GM18868 (cell line): ENCODE data around the gene CYP4F8.
"Not testable (repeated sequence)": the region's sequence is repeated elsewhere in the genome, so short reads cannot be mapped to it uniquely, and the experiment has no call there.

Source experiments
- ATAC-seq: cut with Tn5 transposase; IDR thresholded peaks from one replicate; pipeline ENCODE4 v1.9.1; 2021; ENCODE audit warnings: mild to moderate bottlenecking, moderate library complexity; ENCODE audit not compliant: unreplicated experiment

CYP4F8 gene, protein sequence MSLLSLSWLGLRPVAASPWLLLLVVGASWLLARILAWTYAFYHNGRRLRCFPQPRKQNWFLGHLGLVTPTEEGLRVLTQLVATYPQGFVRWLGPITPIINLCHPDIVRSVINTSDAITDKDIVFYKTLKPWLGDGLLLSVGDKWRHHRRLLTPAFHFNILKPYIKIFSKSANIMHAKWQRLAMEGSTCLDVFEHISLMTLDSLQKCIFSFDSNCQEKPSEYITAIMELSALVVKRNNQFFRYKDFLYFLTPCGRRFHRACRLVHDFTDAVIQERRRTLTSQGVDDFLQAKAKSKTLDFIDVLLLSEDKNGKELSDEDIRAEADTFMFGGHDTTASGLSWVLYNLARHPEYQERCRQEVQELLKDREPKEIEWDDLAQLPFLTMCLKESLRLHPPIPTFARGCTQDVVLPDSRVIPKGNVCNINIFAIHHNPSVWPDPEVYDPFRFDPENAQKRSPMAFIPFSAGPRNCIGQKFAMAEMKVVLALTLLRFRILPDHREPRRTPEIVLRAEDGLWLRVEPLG

DNA sequence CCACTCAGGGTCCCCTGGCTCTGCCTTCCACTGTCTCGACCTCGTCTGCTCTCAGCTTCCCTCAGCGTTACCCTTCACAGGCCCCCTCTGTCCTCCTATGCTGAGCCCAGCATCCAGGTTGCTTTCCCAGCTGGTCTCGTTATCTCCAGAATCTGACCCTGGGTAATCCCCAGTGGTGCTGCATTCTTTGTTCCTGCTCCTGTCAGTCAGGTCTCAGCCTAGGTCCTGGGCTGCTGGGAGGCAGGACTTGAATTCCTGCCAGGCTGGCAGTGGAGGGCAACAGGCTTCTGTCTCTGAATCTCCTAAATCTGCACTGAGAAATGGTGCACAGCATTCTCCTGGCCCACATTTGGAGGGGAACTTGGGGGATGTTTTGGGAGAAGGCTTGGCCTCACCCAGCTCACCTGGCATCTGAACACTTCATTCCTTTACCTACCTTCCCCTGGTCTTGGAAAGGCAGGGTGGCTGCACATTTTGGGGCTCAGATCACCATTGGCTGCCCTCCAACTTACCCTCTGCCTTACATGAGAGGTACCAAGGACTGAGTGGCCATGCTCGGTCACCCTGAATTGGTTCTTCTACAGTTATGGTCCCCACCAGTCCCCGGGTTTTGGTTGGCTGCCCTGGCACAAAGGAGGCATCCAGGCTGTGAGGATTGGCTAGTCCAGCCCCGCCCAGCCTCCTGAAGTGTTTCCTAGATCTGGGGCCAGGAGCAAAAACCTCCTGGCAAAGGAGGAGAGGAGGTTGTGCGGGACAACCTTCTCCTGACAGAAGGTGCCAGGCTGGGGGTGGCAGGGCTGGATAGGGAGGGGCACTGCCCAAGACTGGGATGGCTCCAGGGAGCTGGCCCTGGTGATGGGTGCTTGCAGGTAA lies at the start of gene CYP4F8:
TSS of gene CYP4F8 (plus strand) at position 712 of the 873 bp plus-strand sequence. CDS start 399 bp downstream, outside the sequence.
- no peak for ATAC-seq

DNA sequence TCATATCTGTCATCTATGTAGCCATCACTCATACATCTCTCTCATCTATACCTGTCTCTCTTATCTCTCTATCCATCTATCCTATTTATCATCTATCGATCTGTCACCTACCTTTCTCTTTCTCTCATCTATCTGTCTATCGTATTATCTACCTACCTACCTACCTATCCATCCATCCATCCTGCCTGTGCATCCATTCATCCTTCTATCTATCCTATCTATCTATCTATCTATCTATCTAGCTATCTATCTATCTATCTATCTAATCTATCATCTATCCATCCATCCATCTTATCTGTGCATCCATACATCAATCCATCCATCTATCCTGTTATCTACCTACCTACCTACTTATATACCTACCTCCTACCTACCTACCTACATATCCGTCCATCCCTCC lies 44.6 kb upstream of the CYP4F8 start:
- ATAC-seq: no peak

DNA sequence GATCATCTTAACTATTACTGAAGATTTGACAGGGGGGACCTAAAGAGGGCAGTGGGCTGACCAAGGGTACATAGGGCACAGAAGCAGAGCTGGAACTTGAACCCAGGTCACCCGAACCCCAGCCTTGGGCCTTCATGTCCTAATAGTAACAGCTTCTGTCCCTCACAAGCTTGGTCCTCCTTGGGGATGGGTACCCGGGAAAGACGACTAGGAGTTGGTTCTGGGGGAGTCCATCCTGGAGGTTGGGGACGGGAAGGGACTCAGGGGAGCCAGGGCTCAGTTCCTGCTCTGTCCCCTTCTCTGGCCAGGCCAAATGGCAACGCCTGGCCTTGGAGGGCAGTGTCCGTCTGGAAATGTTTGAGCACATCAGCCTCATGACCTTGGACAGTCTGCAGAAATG lies 39.6 kb upstream of the CYP4F8 start:
- no peak for ATAC-seq

DNA sequence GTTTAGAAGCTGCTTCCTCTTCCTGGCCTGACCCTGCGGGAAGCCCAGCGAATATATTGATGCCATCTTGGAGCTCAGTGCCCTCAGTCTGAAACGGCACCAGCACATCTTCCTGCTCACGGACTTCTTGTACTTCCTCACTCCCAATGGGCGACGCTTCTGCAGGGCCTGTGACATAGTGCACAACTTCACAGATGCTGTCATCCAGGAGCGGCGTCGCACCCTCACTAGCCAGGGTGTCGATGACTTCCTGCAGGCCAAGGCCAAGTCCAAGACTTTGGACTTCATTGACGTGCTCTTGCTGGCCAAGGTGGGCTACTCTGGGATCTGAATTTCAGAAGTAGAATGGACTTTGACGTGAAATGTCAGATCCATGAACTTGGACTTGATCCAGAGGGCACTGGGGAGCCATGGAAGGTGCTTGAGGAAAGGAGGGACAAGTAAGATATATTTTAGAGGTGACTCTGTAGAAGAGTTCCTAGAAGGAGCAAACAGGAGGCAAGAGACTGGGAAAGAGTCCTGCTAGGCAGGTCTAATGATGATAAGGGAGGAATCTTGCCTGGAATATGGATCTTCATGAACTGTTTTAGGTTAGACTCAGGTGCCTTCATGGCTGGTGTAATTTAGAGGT lies 38.4 kb upstream of the CYP4F8 start:
- no peak for ATAC-seq

DNA sequence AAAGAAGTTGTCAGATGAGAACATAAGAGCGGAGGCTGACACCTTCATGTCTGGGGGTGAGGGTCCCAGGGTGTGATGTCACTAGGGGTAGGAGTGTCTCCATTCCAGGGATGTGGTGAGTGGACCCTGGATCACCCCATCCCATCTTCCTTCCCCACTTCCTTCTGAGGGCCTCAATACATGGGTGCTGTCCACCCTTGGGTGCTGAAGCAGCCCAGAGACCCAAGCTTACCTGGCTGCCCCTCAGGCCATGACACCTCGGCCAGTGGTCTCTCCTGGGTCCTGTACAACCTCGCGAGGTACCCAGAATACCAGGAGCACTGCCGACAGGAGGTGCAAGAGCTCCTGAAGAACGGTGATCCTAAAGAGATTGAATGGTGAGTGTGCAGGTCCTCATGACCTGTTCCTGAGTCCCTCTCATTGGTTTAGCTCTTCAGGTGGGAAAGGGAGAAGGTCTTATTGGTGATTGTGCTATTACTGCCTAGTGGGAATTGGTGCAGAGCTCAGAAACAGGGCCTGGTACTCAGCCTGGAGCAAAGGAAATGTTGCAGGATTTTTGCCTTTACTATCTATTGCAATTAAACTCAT lies 37.7 kb upstream of the CYP4F8 start:
- ATAC-seq: no peak

DNA sequence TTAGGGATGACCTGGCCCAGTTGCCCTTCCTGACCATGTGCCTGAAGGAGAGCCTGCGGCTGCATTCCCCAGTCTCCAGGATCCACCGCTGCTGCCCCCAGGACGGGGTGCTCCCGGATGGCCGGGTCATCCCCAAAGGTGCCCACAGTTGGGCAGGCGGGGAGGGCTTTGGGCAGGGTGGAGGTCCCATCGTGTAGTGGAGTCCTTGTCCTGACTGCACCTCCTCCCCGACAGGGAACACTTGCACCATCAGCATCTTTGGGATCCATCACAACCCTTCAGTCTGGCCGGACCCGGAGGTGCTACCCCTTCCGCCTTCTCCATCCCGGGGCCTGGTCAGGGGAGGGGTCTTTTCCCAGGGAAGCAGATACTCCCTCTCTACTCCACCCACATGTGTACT lies 31.7 kb upstream of the CYP4F8 start:
- no peak for ATAC-seq

DNA sequence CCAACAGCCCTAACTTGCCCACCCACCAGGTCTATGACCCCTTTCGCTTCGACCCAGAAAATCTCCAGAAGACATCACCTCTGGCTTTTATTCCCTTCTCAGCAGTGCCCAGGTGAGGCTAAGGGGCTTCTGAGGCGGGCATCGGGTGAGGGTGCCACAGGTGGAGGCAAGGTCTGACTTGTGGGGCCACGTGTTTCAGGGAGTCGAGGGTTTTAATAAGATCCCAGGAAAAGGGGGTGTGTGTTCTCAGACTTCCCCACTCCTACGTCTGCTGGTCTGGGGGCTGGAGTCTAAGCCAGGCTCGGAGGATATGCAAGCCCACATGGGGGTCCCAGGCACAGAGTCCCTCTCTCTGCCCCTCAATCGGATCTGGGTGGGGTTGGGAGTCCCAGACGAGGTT lies 30.9 kb upstream of the CYP4F8 start:
- no peak for ATAC-seq

DNA sequence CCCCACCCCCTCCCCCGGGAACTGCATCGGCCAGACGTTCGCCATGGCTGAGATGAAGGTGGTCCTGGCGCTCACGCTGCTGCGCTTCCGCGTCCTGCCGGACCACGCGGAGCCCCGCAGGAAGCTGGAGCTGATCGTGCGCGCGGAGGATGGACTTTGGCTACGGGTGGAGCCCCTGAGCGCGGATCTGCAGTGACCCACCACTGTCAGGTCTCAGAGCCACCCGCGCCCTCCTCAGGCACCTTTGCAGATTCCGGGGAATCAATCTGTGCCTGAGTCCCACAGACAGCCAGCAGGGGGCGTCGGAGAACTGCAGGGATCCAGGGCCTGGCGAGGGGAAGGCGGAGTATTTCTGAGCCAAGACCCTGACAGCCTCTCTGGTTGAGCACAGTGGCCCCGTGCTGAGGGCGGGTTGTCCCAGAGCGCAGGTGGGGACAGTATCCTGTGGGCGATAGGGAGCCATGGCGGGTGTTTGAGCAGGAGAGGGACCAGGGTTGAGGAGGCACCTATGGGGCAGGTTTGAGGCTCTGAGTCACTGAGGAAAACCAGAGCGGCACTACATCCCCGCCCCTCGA lies 30.4 kb upstream of the CYP4F8 start:
- ATAC-seq: no peak

DNA sequence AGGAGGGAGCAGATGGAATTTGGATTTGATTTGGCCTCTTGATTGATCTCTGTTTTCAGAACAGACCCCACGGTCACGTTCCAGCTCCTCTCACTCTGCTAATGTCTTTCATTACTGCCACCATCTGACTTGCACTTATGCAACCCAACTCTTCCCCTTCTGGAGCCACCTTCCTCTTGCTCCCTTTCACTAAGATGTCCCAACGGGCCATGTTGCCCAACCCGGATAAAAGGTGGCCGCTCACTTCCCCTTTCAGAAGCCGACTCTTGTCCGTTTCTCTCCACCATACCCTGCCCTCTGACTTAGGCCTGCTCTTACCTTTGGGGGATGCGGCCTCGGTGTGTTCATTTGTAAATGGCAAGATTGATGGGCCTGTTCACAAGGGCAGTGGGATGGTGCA lies 27.4 kb upstream of the CYP4F8 start:
- ATAC-seq: no peak

DNA sequence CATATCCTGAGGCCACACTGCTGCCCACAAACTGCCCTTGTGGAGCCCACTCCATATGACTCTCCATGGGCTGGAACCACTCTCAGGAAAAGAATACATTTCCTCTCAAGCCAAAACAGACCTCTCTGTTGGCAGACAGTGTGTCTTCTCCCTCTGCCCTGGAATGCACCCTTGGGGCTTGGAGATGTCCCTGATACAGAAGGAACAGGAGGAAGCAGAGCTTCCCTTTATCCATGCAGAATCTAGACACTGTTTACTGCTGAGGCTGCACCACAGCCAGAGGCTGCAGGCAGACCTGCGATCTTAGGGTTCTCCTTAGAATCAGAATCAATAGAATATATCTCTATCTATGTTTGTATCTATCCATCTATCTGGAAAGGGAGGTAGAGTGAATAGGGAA lies 26.8 kb upstream of the CYP4F8 start:
- no peak for ATAC-seq

DNA sequence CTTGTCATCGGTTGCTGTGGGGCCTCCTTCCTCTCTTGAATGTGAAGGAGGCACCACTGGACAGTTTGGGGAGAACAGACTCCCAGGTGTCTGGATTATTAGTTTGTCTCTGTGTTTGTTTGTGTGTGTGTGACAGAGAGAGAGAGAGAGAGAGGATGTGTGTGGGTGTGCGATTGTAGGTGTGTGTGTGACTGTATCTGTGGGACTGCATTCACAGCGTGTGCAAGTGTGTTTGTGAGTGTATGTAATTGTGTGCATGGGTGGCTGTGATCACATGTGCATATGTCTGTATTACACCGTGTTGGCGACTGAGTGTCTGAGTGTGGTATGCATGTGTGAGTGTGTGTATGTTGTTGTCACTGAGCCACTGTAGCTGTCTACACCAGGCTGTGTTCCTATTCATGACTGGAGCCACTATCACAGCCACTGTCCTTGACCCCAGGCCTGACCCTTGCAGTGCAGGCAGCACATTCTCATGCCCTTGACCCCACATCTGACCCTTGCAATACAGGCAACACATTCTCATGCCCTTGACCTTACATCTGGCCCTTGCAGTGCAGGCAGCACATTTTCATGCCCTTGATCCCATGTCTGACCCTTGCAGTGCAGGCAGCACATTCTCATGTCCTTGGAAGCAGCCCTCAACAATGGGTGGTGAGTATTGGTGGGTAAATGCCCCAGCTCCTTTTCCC lies 25.1 kb upstream of the CYP4F8 start:
- ATAC-seq: no peak

DNA sequence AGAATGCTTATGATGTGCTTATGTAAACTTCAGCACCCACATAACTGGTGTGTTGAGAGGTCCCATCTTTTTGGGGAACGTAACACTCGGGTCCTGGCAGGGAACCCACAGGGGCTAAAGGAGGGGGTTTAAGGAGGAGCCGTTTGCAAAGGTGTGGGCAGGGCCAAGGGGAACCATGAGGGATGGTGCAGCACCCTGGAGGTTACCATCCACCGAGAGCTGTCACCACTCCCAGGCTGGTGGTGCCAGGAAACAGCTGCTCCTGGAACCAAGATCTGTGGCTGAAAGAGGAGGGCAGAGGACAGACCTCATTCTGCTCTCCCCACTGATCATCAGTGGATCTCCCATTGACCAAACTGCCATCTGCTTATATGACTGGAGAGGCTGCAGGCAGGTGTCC lies 23.2 kb upstream of the CYP4F8 start:
- ATAC-seq: no peak

DNA sequence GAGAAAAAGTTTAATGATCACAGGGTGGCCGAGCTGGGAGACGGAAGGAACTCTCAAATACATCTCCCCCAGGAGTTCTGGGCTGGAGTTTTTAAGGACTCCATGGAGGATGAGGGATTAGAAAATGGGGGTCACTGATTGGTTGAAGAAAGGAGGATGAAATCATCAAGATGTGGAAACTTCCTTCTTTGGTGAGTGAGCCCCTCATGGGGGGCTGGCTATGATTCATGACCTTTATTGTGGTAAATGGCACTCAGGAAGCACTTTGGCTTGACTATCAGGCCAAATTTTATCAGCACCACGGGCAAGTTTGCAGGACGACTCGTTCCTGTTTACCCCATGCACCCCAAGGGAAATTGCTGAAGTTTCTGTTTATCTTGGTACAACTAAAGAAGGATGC lies 22.5 kb upstream of the CYP4F8 start:
- not testable (repeated sequence) for ATAC-seq

DNA sequence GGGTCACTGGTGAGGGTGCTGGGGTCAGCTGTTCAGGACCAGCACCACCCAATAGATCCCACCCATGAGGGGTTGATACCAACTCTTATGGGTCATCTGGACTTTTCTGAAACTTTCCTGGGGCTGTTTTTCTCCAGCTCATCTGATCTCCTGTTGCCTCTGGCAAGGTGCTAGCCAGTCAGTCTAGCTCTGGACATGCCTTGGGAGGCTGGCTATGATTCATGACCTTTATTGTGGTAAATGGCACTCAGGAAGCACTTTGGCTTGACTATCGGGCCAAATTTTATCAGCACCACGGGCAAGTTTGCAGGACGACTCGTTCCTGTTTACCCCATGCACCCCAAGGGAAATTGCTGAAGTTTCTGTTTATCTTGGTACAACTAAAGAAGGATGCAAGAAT lies 21.3 kb upstream of the CYP4F8 start:
- not testable (repeated sequence) for ATAC-seq

DNA sequence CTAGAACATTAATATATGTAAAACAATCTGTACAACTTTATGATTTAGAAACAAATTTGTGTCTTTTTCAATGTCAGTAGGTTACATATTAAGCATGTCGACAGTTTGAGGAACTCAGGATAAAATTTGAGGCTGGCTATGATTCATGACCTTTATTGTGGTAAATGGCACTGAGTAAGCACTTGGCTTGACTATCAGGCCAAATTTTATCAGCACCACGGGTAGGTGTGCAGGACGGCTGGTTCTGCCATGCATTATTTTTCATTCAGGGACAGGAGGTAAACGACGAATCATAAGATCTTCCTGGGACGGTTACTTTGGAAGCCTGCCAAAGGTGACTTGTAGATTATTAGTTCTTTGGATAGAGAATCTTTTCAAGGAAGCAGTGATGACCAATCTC lies 19.9 kb upstream of the CYP4F8 start:
- no peak for ATAC-seq

DNA sequence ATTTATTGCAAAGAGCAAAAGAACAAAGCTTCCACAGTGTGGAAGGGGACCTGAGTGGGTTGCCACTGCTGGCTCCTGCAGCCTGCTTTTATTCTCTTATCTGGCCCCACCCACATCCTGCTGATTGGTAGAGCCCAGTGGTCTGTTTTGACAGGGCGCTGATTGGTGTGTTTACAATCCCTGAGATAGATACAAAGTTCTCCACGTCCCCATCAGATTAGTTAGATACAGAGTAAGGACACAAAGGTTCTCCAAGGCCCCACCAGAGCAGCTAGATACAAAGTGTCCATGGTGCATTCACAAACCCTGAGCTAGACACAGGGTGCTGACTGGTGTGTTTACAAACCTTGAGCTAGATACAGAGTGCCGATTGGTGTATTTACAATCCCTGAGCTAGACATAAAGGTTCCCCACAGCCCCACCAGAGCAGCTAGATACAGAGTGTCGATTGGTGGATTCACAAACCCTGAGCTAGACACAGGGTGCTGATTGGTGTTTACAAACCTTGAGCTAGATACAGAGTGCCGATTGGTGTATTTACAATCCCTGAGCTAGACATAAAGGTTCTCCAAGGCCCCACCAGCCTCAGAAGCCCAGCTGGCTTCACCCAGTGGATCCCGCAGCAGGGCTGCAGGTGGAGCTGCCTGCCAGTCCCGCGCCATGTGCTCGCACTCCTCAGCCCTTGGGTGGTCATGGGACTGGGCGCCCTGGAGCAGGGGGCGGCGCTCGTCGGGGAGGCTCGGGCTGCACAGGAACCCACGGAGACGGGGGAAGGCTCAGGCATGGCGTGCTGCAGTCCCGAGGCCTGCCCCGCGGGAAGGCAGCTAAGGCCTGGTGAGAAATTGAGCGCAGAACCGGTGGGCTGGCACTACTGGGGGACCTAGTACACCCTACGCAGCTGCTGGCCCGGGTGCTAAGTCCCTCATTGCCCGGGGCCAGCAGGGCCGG lies 6.8 kb upstream of the CYP4F8 start:
- not testable (repeated sequence) for ATAC-seq

DNA sequence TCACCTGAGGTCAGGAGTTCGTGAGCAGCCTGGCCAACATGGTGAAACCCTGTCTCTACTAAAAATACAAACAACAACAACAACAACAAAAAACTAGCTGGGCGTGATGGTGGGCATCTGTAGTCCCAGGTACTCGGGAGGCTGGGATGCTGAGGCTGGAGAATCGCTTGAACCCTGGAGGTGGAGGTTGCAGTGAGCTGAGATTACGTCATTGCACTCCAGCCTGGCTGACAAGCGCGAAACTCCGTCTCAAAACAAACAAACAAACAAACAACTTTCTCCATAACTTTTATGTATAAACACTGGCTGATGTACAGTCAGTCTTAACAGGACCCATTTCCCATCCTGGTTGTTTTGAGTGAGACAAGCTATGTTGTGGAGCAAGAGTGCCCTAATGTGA lies 5.8 kb upstream of the CYP4F8 start:
- ATAC-seq: no peak

DNA sequence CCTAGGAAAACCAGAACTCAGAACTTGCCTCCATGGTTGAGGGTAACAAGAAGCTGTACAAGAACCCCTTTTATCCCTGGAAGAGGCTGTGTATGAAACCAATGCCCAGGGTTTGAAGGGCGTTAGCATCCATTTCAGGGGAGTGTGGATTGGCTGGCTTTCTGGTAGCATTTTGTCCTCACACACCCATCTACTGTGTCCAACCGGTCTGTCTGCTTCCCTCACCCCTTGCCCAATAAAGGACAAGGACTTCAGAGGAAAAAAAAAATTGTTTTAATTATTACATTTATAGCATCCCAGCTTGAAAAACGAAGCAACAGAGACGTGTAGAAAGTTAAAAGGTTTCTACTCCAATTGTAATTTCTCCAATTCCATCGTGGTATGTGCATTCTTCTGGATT lies 2.7 kb upstream of the CYP4F8 start:
- no peak for ATAC-seq

DNA sequence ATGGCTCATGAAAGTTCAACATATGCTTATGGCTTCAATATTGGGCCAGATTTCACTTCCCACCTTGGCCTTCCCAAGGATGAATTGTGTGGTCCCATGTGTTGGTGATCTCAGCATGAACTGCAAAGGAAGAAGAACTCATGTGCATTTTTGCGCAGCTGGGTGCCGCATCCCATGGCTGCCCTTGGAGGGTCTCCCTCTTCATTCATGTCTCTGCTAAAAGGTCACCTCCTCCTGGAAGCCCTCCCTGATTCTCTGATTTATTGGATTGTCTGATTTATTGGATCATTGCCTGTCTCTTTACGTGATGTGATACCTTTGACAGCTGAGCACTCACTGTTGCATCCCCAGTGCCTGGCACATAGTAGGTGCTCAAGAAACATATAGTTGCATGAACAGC lies 1.7 kb upstream of the CYP4F8 start:
- ATAC-seq: no peak
